ENCODE results near the gene ALPK1.
"Not testable (repeated sequence)": the region's sequence is repeated elsewhere in the genome, so short reads cannot be mapped to it uniquely, and the experiment has no call there.

ALPK1 gene

GRCh38 chr4:112448306-112449132, 151.3 kb downstream of the ALPK1 start:
- no peak for DNase-seq

GRCh38 chr4:112449708-112450107, 152.5 kb downstream of the ALPK1 start:
- DNase-seq, result no peak

GRCh38 chr4:112451104-112451503, 153.9 kb downstream of the ALPK1 start:
- no peak for DNase-seq

- no peak for DNase-seq
These were observed 154.7 kb downstream of the ALPK1 start for GRCh38 chr4:112451831-112452230.

- no peak for DNase-seq
These were observed 156.2 kb downstream of the ALPK1 start for GRCh38 chr4:112453321-112453720.

- DNase-seq, result no peak
These were observed 175.1 kb downstream of the ALPK1 start for GRCh38 chr4:112472318-112472717.

GRCh38 chr4:112473985-112474384, 176.8 kb downstream of the ALPK1 start:
- DNase-seq, result no peak

- DNase-seq, result no peak
These were observed 188.8 kb downstream of the ALPK1 start for GRCh38 chr4:112485930-112486329.

GRCh38 chr4:112490808-112491207, 193.6 kb downstream of the ALPK1 start:
- not testable (repeated sequence) for DNase-seq

All from anterior cingulate cortex (tissue), 58 donors.